NB4 (cell line): ENCODE results near the gene NFATC2.

Source experiments
- CTCF ChIP-seq: IDR thresholded peaks from one replicate; pipeline ENCODE4 v1.5.1; 2012; ENCODE audit warnings: low read depth, low read length
- MAX ChIP-seq: IDR thresholded peaks from 2 replicates; pipeline ENCODE4 v1.6.1; 2011; ENCODE audit warnings: low read depth, low read length
- MYC ChIP-seq: IDR thresholded peaks from 2 replicates; pipeline ENCODE4 v1.6.1; 2011; ENCODE audit warnings: low read depth, low read length
- POLR2A ChIP-seq: IDR thresholded peaks from 2 replicates; pipeline ENCODE4 v1.6.1; 2011; ENCODE audit warnings: mild to moderate bottlenecking; ENCODE audit not compliant: insufficient read length; ENCODE audit errors: extremely low read depth

GRCh38 chr20:51462566-51463276, 79.8 kb downstream of the NFATC2 start:
- TF ChIP-seq CTCF: no peak
- no peak for TF ChIP-seq POLR2A
- no peak for TF ChIP-seq MAX
- no peak for TF ChIP-seq MYC
